Frontal cortex (tissue), 4 donors: ENCODE measurements around the gene DNASE1L1. TPM values are rescaled to one million over a fixed set of nuclear protein-coding genes. Genes with fewer than 3 reads are reported as not detected.

Experiments
- DNase-seq, 2 donors: peaks; one replicate each; pipeline ENCODE4 v3.0.0; 2012; ENCODE audit warnings: low spot score in 2 of 2
- FAIRE-seq: peaks from 2 replicates; lab custom pipeline; 2012; peaks lifted over from hg19 to GRCh38; lab: Jason Lieb, UNC
- total RNA-seq: library from RNA; depleted of rRNA; stranded (reverse); fragments of >200 nt; gene quantifications from one replicate; pipeline ENCODE4 v1.2.3, GENCODE V29; 2014
- donor health status: control.
- donor health status: control.
- donor health status: control.

The DNASE1L1 gene
- total RNA-seq, 1 donor from 2014 or later: 4.5 TPM

DNA sequence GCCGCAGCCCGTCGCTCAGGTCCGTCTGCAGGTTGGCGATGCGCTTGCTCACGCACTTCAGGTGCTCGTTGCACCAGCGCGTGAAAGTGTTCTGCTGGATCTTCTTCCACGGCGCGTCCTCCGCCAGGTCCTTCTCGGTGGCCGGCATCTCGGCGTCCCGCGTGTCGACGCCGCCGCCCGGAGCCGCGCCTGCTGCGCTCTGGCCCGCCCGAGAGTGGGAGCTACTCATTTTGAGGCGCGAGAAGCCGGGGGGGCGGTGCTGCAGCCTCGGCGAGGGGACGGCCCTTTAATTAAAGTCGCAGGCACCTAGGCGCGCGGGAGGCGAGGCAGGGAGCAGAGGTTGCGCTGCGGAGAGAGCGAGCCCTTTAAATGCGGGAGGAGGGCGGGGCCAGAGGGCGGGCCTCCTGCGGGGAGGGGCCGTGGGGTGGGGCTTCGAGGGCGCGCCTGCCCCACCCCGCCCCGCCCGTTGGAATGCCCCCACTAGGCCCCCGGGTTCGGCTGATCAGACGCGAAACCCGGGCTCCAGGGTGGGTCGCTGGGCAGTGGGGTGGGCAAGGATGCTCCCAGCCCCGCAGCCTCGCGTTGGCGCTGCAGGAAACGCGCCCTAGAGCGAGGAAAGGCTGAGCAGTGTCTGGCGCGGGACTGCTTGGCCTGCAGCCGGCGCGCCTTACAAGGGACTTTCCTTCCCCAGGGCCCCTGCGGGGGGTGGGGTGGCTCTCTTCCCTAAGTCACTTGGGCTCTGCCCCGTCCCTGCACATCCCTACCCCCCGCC, 37.9 kb downstream of the DNASE1L1 start:
- DNase-seq (peak; percentile 80 to 92), FAIRE-seq (no peak)

DNA sequence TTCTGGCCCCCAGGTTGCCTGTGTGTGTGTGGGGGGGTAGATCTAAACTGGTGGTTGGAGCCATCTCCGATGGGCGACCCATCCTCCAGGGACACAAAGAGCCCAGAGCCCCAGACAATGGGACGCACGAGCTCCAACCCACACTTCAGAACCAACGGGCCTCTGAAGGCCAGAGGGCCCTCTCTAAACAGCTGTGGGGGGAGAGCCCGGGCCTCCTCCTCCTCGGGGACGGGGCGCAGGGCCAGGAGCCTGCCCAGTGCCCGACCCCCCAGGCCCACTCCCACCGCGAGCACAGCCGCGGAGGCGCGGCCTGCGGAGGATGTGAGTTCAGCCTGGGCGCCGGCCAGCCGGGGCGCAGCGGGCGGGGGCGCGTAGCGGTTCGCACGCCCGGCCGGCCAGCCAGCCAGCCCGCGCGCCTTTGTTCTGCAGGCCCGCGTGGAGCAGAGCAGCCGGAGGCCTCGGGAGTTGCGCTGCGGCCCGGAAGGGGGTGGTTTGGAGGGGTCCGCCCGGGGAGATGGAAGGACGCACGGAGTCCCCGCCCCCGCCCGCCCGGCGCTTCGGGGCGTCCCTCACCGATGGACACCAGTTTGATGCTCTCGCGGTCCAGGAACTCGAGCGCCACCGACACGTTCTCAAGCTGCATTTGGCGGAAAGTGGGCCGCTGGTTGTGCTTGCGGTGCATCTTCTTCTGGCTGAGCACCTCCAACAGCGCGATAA, 38.6 kb downstream of the DNASE1L1 start:
- DNase-seq (peak in 1 of 2 donors; percentile 57), FAIRE-seq (no peak)

DNA sequence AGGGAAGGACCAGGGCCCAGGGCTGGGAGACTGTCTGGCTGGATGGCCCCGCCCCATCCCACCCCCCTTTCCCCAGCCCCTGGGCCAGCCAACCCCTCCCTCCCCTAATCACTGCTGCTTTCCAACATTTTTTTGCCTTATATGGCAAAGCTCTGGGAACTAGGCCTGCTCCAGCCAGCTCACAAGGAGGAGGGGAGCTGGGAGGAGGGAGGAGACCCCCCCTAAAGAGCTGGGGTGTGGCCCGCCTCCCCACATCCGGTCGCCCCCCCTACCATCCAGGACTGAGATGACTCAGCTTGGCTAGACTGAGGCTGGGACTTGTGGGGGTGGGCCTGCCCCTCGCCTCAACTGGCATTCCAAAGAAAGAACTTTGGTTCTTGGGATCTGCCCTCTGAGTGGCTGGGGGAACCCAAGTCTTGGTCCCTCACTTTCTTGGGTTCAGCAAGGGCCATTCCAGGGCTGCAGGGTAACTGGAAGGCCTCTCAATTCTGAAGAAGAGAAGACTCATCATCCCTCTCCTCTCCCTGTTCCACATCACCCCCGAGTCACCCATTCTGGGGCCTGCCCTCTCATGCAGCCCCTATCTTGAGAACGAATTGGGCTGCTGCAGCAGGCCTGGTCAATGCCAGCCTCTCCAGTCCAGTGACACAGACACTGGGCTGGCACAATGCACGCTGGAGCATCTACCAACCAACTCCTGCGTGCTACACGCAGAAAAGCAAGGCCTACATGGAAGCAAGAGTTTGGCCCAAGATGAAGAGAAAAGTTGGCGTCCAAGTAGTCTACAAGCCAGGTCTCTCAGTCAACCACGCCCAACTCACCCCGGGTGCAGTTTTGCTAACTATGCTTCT, 39.4 kb downstream of the DNASE1L1 start:
- FAIRE-seq (no peak), DNase-seq (peak; percentile 63 to 73)

DNA sequence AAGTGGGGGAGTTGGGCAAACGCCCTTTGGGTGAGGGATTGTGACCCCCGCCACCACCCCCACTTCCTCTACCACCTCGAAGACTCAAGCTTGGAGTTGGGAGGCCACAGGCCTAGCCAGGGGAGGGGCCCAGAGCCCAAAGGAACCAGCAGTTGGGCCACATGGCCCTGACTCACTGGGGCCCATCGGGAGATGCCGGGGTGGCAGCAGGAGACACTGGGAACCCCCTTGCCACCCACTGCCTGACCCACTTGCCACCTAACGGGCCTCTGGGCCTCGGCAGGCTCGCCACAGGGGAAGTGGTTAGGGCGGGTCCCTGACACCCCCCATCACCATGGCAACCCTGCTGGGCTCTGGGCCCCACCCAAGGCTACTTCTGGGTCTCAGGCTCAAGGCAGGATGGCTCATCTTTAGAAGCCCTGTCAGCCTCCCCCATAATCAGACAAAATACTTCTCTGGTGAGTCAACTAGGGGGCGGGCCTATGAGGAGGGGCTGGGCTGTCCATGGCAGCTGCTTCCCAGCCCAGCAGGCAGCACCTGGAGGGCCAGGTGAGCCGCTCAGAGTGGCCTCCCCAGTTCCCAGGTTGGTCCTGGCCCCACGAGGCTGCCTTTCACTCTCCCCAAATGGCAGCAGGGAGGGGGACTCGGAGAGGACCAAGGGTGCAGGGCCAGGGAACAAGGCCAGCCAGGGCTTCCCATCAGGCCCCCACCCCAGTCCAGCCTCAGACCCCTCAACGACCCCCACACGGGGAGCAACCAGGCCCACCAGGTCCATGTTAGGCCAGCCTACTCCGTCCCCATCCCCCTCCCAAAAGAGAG, 40.2 kb downstream of the DNASE1L1 start:
- FAIRE-seq: no peak

DNA sequence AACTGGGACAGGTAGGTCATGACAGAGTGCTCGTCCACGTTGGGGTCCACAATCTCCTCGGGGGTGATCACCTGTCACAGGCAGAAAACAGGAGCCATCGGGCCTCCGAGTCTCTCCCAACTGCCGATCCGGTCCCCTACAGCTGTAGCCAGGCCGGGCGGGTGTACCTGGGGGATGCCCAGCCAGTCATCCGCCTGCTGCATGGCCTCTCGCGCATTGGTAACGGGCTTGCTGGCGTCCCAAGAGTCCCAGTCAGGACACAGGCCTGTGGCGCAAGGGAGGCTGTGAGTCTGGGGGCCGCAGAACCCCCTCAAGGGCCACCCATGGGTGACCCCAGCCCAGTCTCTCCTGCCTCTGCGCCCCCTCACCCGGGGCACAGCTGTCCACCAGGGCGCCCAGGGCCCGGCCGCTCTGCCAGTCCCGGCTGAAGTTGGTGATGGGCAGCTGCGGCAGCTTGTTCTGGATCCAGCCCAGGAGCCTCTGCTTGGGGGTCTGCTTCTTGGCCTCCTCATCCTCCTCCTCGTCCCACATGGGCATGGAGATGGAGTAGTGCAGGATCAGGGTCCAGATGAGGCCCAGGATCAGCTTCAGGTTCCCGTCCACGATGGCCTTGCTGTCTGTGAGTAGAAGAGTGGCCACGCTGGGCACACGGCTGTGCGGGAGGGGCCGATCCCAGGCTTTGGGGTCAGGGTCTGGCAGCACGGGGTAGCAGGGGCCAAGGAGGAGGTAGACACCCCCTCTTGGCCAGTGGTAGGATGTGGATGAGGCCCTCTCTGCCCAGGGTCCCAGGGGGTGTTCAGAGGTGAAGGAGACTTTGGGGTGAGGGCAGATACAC, 41.4 kb downstream of the DNASE1L1 start:
- DNase-seq: no peak
- no peak for FAIRE-seq

More for the DNA sequence above, 40.2 kb downstream of the DNASE1L1 start:
- no peak for DNase-seq

DNA sequence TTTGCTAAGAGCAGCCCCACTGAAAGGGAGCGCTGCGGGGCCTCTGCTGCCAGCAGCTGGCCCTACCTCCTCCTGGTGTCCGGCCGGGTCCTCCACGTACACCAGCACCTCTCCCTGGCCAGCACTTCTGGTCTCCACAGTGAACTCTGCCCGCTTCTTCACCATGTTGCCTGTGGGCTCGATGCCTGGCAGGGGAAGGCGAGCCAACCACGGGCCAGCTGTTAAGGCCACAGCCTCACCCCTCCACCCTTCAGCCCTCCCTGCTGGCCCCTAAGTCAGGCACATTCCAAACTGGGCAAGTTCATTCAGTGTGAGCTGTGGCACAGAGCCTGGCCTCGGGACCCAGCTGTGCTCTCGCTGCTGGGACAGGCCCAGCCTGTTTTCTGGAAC, 42.4 kb downstream of the DNASE1L1 start:
- FAIRE-seq: no peak

DNA sequence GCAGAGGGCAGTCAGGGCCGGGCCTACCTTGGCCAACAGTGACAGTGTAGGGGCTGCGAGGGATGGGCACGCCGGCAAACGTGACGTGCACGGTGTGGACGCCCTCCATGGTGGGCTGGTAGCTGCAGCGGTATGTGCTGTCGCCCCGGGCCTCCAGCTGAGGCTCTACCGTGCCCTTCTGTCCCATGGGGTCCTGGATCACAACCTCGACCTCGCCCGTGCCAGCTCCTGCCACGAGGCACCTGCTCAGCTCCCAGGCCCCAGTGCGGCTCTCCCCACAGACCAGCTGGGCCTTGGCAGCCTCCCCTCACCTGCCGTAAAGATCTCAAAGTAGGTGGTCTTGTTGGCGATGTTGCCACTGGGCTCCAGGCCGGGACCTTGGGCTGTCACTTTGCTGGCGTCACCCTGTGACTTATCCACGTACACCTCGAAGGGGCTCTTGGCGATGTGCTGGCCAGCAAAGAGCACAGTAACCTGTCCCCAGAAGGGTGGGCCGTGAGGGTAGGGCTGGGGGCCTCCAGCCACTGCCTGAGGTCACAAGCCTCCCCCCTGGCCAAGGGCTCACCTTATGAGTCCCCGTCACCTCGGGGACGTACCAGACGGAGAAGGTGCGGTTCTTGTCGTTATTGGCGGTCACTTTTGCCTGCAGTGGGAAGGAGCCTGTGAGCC, 42.9 kb downstream of the DNASE1L1 start:
- FAIRE-seq (no peak), DNase-seq (no peak)

More for the DNA sequence above, 42.4 kb downstream of the DNASE1L1 start:
- DNase-seq: peak in 1 of 2 donors; percentile 40

DNA sequence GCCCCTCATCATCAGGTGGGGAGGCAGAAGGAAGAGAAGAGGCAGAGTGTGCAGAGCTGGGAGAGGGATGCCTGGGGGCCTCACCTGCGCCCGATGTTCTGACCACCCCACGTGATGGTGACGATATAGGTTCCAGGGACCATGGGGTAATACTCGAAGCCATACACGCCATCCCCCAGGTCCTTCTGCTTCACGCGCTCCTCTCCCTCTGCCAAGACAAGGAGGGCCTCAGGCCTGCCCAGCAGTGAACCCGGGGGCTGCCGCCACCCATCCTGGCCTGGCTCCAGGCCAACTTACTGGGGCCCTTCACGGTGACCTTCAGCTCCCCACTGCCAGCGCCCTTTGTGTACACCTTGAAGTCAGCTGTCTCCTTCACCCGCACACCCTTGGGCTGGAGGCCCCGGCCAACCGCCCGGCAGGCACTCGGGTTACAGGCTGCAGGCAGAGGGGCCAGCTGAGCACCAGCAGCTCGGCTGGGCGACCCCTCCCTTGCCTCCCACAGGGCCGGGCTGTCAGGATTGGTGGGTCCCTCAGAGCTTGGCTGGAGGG, 43.9 kb downstream of the DNASE1L1 start:
- no peak for FAIRE-seq
- DNase-seq: no peak

DNA sequence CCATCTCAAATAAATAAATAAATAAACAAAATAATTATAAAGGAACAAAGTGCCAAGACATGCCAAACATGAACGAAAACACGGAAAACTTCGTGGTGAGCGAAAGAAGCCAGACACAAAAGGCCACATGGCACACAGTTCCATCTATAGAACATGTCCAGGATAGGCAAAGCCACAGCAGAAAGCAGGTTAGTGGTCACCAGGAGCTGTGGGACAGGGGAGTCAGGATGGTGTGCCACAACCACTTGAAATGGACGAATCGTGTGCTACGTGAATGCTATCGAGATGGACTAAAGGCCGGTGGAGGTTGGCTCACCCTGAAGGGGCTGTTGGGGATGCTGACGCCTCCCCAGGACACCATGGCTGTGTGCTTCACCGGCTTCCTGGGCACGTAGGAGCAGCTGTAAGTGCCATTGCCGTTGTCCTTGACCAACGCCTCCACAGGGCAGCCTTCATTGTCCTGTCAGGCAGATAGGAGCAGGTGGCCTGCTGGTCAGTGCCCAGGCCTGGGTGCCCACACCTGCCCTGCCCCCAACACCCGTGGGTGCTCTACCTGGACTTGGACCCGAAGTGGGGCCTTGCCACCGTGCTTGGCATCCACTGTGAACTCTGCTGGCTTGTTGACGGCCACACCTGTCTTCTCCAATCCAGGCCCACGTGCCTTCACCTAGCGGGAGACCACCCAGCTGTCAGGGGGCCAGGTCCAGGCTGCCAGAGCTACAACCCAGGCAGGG, 45.2 kb downstream of the DNASE1L1 start:
- DNase-seq (no peak), FAIRE-seq (no peak)

DNA sequence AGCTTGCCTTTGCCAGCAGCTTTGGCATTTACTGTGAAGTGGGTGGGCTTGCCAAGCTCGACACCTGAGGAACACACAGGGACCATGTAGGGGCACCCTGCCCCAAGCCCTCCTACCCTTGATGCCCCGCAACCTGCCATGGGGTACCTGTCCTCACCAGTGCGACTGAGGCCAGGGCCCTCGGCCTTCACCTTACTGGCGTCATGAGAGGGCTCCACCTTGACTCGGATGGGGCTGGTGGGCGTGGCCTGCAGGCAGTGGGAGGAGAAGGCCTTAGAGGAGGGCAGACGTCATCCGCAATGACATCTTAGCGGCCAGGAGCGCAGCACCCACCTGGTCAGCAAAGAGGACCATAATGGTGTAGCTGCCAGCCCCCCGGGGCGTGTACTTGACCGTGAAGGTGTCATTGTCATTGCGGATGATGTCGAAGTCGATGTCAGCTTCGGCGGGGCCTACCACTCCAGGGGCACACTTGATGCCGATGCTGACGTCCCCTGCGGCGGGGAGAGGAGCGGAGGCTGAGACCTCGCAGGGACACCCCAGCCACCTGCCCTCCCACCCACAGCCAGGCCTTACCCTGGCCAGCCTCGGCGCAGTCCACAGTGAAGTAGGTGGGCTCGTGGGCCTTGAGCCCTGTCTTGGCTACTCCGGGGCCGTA, 46.8 kb downstream of the DNASE1L1 start:
- FAIRE-seq: no peak
- no peak for DNase-seq

DNA sequence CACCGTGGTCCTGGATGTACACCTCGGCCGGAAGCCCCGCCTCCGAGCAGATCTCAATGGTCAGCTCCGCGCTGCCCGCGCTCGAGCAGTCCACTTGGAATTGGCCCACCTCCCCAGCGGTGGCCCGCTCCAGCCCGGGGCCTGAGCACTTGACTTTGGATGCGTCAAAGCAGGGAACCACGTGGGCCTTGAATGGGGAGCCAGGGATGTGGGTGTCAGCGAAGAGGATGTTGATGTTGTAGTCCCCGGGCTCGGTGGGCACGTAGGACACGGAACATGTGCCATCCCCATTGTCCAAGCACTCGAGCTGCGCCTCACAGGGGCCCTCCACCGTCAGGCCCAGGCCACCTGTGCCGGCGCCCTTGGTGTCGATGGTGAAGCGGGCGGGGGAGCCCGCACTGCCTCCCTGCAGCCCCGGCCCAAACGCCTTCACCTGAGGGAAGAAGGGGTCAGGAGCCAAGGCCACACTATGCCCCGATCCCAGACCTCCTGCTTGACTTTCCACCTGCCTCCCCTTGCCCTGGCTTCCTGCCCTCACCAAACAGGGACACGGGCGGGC, 48.8 kb downstream of the DNASE1L1 start:
- no peak for FAIRE-seq

DNA sequence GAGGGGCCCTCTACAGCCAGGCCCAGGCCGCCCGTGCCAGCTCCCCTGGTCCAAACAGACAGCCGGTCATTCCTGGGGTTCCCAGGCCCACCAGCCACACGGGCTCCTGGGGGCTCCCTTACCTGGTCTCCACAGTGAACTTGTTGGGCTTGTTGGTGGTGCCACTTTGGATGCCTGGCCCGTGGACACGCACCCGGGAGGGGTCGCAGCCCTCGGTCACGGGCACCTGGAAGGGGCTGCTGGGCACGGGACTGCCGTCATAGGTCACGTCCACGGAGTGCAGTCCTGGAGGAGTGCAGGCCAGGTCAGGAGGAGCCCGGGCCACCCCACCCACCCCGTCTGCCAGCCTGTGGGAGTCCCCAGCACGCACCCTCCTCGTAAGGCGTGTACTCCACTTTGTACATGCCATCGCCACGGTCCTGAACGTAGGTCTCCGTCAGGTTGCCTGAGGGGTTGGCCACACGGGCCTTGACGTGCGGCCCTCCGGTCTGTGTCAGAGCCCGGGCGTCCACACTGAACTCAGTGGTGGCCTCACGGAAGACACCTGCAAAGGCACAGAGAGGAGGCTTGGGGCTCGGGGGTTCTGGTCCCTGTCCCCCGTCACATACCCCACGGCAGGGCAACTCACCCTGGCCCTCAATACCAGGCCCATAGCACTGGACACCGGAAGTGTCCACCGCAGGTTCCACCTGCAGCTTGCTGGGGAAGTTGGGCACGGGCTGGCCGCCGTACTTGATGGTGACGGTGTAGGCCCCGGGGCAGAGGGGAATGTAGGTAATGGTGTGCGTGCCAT, 49.5 kb downstream of the DNASE1L1 start:
- FAIRE-seq: no peak
- DNase-seq: no peak

More for the DNA sequence above, 48.8 kb downstream of the DNASE1L1 start:
- DNase-seq: no peak

DNA sequence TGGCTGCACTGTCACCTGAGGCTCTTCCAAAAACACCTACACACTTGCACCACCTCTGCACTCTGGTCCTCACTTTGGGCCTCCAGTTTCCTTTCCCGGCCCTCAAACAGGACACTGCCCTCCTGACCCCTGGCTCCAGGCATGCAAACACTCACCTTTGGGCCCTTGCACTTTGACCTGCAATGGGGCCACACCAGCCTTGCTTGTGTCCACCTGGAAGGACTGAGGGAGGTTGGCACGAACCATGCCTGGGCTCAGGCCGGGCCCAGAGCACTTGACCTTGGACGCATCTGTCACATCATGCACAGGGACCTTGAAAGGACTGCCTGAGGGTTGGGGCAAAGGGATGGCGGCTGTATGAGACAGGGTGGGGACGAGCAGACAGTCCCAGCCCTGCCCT, 50.2 kb downstream of the DNASE1L1 start:
- DNase-seq: no peak
- FAIRE-seq: no peak

DNA sequence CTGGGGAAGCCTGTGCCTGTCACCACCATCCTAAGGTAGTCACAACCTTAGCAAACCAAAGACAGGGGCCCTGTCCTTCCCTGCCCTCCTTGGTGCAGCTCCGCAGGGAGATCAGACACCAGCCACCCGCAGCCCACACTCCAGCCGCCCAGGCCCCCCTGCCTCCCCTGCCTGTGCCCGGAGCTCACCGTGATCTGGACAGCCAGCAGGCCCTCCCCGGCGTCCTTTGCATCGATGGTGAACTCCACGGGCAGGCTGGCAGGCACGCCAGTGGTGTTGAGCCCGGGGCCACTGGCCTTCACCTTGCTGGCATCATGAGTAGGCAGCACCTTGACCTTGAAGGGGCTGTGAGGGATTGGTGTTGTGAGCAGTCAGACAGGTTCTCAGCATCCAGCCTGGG, 51.0 kb downstream of the DNASE1L1 start:
- no peak for DNase-seq
- no peak for FAIRE-seq

DNA sequence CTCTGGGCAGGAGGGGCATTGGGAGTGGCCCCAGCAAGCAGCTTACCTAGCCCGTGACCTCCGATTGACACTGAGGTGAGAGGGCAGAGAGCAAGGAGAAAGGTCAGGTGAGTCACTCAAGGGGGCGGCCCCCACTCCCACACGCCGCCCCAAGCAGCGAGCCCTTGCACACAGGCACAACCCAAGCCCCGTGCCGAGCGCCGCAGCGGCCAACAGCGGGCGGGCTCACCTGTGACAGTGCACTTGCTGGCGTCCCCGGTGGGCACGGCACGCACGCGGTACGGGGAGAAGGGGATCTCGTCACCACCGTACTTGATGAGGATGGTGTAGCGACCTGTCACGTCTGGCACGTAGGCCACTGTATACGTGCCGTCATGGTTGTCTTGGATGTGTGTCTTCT, 51.8 kb downstream of the DNASE1L1 start:
- DNase-seq (no peak), FAIRE-seq (no peak)

DNA sequence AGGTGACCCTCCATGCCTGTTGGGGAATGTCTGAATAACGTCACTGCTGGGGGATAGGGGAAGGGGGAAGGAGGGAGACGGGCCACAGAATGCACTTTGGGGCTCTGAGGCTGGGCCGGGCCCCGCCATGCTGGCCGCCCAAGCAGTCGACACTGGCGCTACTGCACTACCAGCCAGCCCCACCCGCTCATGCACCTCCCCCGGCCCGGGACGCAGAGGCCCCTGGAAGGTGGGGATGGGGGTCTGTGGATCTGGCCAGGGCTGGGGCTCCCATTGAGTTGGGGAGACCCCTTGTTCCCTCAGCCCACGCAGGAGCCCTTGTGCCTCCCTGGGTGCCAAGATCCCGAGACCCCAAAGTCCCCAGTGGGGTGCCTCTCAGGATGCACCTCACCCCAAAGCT, 52.5 kb downstream of the DNASE1L1 start:
- FAIRE-seq: no peak

More for the DNA sequence above, 52.5 kb downstream of the DNASE1L1 start:
- no peak for DNase-seq
